COLO829 (cell line): Measurements from ENCODE around the gene DNAJB12.

Experiments used
- DNase-seq: peaks from one replicate; pipeline ENCODE4 v3.0.0; 2012; ENCODE audit warnings: low spot score

Gene DNAJB12

GRCh38 chr10:72291019-72291532 lies 63.6 kb downstream of the DNAJB12 start:
- no peak for DNase-seq

- DNase-seq = no peak
These were observed 68.7 kb downstream of the DNAJB12 start for GRCh38 chr10:72285972-72286521.

- no peak for DNase-seq
These were observed 71.6 kb downstream of the DNAJB12 start for GRCh38 chr10:72283131-72283530.
